Measurements from ENCODE around the gene RNASE7.

RNASE7 gene

DNA sequence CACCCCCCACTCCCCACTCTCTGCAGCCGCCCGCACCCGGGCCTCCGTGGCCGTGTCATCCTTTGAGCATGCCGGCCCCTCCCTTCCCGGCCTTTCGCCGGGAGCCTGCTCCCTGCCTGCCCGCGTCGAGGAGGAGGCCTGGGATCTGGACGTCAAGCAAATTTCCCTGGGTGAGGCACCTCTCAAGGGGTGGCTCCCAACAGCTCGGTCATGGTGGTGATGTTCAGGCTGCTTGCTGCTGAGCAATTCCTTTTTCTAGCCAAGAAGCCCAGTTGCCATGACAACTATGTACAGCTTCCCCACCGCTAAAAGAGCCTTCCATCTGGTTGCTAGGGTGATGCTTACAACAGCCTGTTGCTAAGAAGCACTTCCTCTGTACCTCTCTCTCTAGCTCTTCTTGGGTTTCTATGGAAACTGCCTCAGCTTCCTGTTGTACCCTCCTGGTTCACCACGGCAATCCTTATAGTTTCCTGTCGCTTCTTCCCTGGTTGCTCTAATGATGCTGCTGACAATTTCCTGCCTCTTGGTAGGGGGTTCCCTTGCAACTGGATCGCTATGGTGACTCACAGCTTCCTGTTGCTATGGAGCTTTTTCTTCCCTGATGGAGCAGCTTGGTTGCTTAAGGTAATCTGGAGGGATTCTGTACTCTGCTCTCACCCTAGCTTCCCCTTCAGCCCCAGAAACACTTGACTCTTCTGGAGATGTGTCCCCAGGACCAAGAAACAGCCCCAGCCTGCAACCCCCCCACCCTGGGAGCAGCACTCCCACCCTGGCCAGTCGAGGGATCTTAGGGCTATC lies 45.3 kb downstream of the RNASE7 start:
- TF ChIP-seq ZNF274 (IDR thresholded peaks at IDR 0.05; ENCODE audit: low read depth, low read length) = no peak

DNA sequence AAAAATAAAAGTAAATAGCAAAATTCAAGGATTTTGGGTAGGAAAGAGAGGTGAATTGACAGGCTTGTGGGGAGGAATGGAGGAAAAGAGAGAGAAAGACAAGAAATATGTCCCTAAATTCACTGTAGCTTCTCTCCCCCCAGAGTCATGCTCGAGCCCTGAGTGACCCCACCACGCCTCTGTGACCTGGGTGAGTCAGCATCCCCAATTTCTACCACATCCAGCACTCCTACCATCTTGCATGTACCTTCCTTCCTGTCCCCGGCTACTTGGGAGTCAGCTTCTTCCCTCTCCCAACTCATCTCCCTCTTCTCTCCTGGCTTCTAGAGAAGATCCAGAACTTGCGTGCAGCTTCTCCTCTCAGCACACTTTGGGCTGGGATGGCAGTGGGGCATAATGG lies 46.5 kb downstream of the RNASE7 start:
- H3K4me3 ChIP-seq (ENCODE audit: low read length) = no peak overlapping the region
- TF ChIP-seq ZNF274 (IDR thresholded peaks at IDR 0.05; ENCODE audit: low read depth, low read length) = no peak

More for the DNA sequence above, 45.3 kb downstream of the RNASE7 start:
- no peak overlapping the region for H3K4me3 ChIP-seq (ENCODE audit: low read length)

DNA sequence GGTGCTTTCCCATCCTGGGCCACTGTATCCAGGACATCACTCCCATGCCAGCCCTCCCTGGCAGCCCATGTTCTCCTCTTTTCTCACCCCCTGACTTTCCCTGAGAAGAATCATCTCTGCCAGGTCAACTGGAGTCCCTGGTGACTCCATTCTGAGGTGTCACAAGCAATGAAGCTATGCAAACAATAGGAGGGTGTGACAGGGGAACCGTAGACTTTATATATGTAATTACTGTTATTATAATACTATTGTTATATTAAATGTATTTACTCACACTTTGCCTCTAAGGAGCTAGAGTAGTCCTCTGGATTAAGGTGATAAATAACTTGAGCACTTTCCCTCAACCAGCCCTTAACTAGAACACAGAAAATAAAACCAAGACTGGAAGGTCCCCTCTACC lies 47.1 kb downstream of the RNASE7 start:
- no peak for TF ChIP-seq ZNF274 (IDR thresholded peaks at IDR 0.05; ENCODE audit: low read depth, low read length)
- H3K4me3 ChIP-seq (ENCODE audit: low read length) = no peak overlapping the region

DNA sequence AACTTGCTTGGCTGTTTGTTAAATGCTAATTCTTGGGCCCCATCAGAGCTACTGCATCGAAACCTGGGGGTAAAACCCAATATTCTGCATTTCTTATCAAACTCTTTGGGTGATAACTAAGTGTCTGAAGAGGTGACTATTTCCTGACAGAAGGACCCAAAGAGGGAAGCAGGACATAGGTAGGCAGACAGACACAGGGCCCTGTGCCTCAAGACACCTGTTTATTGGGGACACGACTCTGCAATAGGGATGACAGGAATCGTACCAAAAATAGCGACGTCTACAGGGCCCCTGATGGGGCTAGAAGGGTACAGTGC lies 47.7 kb downstream of the RNASE7 start:
- H3K4me3 ChIP-seq (ENCODE audit: low read length) = no peak overlapping the region
- no peak for TF ChIP-seq ZNF274 (IDR thresholded peaks at IDR 0.05; ENCODE audit: low read depth, low read length)

DNA sequence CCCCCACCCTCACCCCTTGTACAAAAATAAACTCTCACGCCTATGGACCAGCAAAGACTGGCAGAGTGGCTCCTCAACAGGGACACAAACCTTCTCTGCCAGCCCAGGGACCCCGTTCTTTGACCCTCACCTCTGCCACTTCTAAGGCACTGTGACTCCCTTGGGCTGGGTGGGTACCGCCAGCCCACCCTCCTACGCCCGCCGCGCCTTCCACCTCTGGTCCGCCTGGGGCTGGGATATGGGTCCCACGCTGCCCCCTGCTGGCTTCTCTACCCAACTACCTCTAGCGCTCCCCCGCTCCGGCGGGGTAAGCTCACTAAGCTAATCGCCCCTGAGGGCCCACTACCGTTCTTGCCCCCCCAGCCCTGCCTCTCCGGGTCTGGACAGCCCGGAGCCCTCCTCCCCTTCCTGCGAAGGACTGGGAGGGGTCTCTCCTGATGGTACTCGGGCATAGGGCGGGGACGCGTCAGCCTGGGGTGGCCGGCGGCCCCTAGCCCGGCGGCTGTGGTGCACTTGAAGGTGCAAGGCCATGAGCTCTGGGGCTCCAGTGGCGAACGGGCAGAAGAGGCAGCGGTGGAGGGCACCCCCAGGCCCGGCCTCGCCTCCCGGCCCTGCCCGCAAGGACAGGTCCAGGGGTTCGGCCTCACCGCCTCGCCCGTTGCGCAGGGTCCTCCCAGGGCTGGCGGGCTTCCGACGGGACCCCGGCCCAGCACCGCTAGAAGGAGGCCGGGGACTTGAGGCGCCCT lies 48.2 kb downstream of the RNASE7 start:
- no peak for TF ChIP-seq ZNF274 (IDR thresholded peaks at IDR 0.05; ENCODE audit: low read depth, low read length)
- no peak overlapping the region for H3K4me3 ChIP-seq (ENCODE audit: low read length)

DNA sequence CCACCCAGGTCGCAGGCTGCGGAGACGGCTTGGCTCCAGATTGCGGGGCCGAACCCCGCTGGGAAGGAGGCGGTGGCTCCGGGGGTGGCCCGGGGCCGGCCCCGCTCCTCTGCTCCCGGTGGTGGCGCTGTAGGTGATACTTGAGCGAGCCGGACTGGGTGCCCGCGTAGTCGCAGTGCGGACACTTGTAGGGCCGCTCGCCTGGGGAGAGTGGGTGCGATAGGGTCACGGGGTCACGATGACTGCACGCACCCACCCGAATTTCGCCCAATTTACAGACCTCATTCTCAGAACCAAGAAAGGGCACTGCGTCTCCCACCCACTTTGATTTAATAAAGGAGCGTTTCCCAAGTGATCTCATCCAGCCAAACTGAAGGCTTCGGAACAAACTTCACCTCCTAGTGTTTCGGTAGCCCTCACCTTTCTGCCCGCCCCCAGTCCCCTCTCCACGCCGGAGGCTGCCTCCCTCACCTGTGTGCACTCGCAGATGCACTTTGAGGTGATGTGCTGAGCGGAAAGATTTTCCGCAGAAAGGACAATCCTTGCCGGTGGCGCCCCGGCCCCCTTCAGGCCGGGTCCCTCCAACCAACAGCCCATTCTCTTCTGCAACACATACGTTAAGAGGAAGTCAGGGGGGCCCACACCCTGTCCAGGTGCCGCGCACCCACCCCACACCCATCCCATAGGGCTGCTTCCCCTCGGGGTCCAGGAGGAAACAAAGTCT lies 48.9 kb downstream of the RNASE7 start:
- no peak for TF ChIP-seq ZNF274 (IDR thresholded peaks at IDR 0.05; ENCODE audit: low read depth, low read length)
- no peak overlapping the region for H3K4me3 ChIP-seq (ENCODE audit: low read length)

DNA sequence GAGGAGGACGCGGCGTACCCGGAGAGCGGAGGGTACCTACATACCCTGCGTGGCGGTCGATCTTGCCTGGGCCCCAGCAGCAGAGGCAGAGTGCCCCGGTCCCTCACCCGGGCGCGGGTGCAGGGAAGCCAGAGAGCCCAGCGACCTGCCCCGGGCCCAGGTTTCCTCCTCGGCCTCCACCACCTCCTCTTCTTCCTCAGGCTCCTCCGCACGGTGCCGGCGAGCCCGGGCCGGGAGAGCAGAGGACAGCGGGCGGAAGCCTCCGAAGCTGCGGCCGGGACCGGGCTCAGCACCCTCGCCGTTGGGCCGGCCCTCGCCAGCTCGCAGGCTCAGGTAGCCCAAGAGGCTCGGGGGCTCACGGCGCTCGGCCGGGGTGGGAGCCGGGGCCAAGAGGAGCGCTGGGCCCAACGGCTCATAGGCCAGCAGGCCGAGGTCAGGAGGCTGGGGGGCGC lies 49.7 kb downstream of the RNASE7 start:
- H3K4me3 ChIP-seq (ENCODE audit: low read length) = no peak overlapping the region
- TF ChIP-seq ZNF274 (IDR thresholded peaks at IDR 0.05; ENCODE audit: low read depth, low read length) = no peak

DNA sequence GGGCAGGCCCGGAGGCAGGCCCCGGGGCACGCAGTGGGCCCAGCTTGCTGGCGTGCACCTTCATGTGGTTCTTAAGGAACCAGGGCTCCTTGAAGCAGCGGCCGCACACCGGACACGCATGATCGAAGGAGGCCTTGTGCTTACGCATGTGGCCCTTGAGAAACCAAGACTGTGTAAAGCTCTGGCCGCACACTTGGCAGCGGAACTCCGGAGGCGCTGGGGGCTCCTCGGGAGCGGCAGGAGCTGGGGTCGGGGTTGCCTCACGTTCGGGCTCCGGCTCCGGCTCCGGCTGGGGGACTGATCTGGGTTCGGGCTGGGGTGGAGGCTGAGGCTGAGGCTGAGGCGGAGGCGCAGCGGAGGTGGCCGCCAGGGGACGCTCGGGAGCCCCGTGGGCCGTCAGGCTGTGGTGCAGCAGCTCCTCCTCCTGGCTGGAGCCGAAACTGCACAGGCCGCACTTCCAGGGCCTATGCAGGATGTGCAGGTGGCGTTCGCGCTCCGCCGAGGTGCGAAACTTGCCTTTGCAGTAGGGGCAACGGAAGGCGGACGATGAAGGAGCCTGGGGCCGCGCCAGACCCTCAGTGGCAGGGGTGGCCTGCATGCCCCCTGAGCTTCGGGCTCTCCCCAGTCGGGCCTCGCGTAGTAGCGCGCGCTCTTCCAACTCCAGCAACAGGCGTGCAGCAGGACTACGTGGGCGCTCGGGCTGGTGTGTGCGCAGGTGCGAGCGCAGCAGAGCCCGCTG lies 50.3 kb downstream of the RNASE7 start:
- H3K4me3 ChIP-seq (ENCODE audit: low read length) = no peak overlapping the region
- no peak for TF ChIP-seq ZNF274 (IDR thresholded peaks at IDR 0.05; ENCODE audit: low read depth, low read length)

DNA sequence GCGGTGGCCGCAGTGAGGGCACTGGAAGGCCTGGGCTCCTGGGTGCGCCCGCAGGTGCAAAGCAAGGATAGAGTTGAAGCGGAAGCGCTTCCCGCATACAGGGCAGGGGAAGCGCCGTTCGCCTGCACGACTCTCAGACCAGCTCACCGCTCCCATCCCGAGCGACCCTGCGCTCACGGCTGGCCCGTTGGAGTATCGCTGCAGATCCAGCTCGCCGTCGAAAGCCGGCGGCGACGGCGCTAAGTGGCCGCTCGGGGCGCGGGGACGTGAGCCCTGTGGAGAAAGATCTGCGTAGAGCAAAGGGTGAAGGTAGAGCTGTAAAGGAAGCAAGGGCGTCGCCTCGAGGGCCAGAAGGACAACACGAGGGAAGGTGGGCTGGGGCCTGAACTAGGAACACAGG lies 50.9 kb downstream of the RNASE7 start:
- TF ChIP-seq ZNF274 (IDR thresholded peaks at IDR 0.05; ENCODE audit: low read depth, low read length) = no peak
- no peak overlapping the region for H3K4me3 ChIP-seq (ENCODE audit: low read length)
